SK-N-SH (cell line): ENCODE data around the gene FAM135A. TPM values are rescaled to one million over a fixed set of nuclear protein-coding genes. Genes with fewer than 3 reads are reported as not detected.

ENCODE experiments used
- CTCF ChIA-PET: fragments of 300-600, 350-600 bp; formaldehyde crosslinking; extraction: SDS; loops from one replicate; lab custom pipeline; 2021; lab: Yijun Ruan, JAX
- POLR2A ChIA-PET: fragments of 350-600 bp; sonication (Branson Sonifier 250); formaldehyde crosslinking; extraction: SDS; loops from one replicate; lab custom pipeline; 2020; ENCODE audit warnings: antibody characterized with exemption, inconsistent platforms; lab: Yijun Ruan, JAX
- DNase-seq: peaks from one replicate; pipeline ENCODE4 v3.0.0; 2012
- H2AFZ ChIP-seq: fragments of 200-600 bp; sonication (generic); 2 replicates; pipeline ENCODE4 v1.8.1; 2016; ENCODE audit warnings: antibody characterized with exemption, mild to moderate bottlenecking, low read depth
- H3F3A ChIP-seq: fragments of 200-600 bp; sonication (generic); replicated peaks from 2 replicates; pipeline ENCODE3; 2016; ENCODE audit warnings: antibody characterized with exemption, mild to moderate bottlenecking; ENCODE audit not compliant: insufficient read depth
- H3K27ac ChIP-seq, 2 experiments: fragments of 200-500 bp in 1 of 2; fragments of 200-600 bp in 1 of 2; sonication (Bioruptor generic) in 1 of 2; sonication (generic), shearing (Covaris generic) in 1 of 2; 2 replicates each; pipeline versions ENCODE4 v1.5.1 to v1.6.1; 2014 to 2016; ENCODE audit warnings: low read depth in 2 of 2, inconsistent platforms in 1 of 2, low read length in 1 of 2, mild to moderate bottlenecking in 1 of 2, mixed read lengths in 1 of 2
- H3K27me3 ChIP-seq: fragments of 200-600 bp; sonication (generic), shearing (Covaris generic); 2 replicates; pipeline ENCODE4 v1.6.1; 2016; ENCODE audit warnings: mixed run types; ENCODE audit not compliant: insufficient read depth
- H3K36me3 ChIP-seq, 2 experiments: fragments of 200-500 bp in 1 of 2; fragments of 200-600 bp in 1 of 2; sonication (Bioruptor generic) in 1 of 2; sonication (generic) in 1 of 2; replicated peaks in 1 of 2; 2 replicates each; pipeline versions ENCODE3 to v1.5.1; 2014 to 2016; ENCODE audit warnings: low read length in 1 of 2, mild to moderate bottlenecking in 1 of 2; ENCODE audit not compliant: insufficient read depth in 2 of 2, control insufficient read depth in 1 of 2
- H3K4me1 ChIP-seq, 2 experiments: fragments of 200-500 bp in 1 of 2; fragments of 200-600 bp in 1 of 2; sonication (Bioruptor generic) in 1 of 2; sonication (generic), shearing (Covaris generic) in 1 of 2; 2 replicates each; pipeline versions ENCODE4 v1.5.1 to v1.6.1; 2014 to 2016; ENCODE audit warnings: low read depth in 1 of 2, low read length in 1 of 2, mixed run types in 1 of 2; ENCODE audit not compliant: insufficient read depth in 2 of 2, control insufficient read depth in 1 of 2
- H3K4me2 ChIP-seq: fragments of 200-600 bp; sonication (generic), shearing (Covaris generic); 2 replicates; pipeline ENCODE4 v1.6.1; 2017; ENCODE audit warnings: mixed run types
- H3K4me3 ChIP-seq, 2 experiments: fragments of 200-500 bp in 1 of 2; fragments of 200-600 bp in 1 of 2; sonication (Bioruptor generic) in 1 of 2; sonication (generic), shearing (Covaris generic) in 1 of 2; 2 replicates each; pipeline versions ENCODE4 v1.5.1 to v1.8.1; 2014 to 2016; ENCODE audit warnings: low read depth in 2 of 2, inconsistent platforms in 1 of 2, low read length in 1 of 2, mild to moderate bottlenecking in 1 of 2, mixed read lengths in 1 of 2, moderate library complexity in 1 of 2
- H3K79me2 ChIP-seq: fragments of 200-600 bp; sonication (generic); 2 replicates; pipeline ENCODE4 v1.8.1; 2017; ENCODE audit warnings: mild to moderate bottlenecking; ENCODE audit not compliant: insufficient read depth
- H3K9ac ChIP-seq: fragments of 200-600 bp; sonication (generic); 2 replicates; pipeline ENCODE4 v1.6.1; 2017; ENCODE audit warnings: mixed run types
- H3K9me2 ChIP-seq: fragments of 200-600 bp; sonication (generic); 2 replicates; pipeline ENCODE4 v1.6.1; 2017; ENCODE audit warnings: mixed run types
- H3K9me3 ChIP-seq: fragments of 200-600 bp; sonication (generic); 2 replicates; pipeline ENCODE4 v1.6.1; 2017; ENCODE audit warnings: mixed run types, mild to moderate bottlenecking, moderate library complexity
- H4K20me1 ChIP-seq: fragments of 200-600 bp; sonication (generic); 2 replicates; pipeline ENCODE4 v1.6.1; 2017; ENCODE audit warnings: mild to moderate bottlenecking, mixed run types; ENCODE audit not compliant: insufficient read depth
- ELF1 ChIP-seq: IDR thresholded peaks from 2 replicates; pipeline ENCODE4 v1.4.0; 2012
- EP300 ChIP-seq, 2 experiments: IDR thresholded peaks; 2 replicates each; pipeline versions ENCODE4 v1.4.0 to v1.6.1; 2012; ENCODE audit warnings: borderline replicate concordance in 1 of 2, low read depth in 1 of 2, low read length in 1 of 2
- EZH2phosphoT487 ChIP-seq: fragments of 200-600 bp; sonication (generic); IDR thresholded peaks from 2 replicates; pipeline ENCODE4 v1.6.1; 2017; ENCODE audit warnings: low read depth, mixed run types, mild to moderate bottlenecking, antibody characterized with exemption, moderate library complexity, borderline replicate concordance
- FOSL2 ChIP-seq: IDR thresholded peaks from 2 replicates; pipeline ENCODE4 v1.4.0; 2012; ENCODE audit warnings: low read depth, mild to moderate bottlenecking, moderate library complexity, borderline replicate concordance
- FOXJ3 ChIP-seq: sonication (generic); formaldehyde crosslinking; IDR thresholded peaks from 2 replicates; pipeline ENCODE4 v1.5.1; 2020; ENCODE audit warnings: mild to moderate bottlenecking, missing genetic modification reagents
- FOXM1 ChIP-seq: IDR thresholded peaks from 2 replicates; pipeline ENCODE4 v1.4.0; 2012; ENCODE audit warnings: low read depth, mild to moderate bottlenecking
- MXI1 ChIP-seq: IDR thresholded peaks from 2 replicates; pipeline ENCODE4 v1.6.1; 2012; ENCODE audit warnings: mild to moderate bottlenecking, low read depth, low read length, improper control_type of control experiment
- RAD21 ChIP-seq: IDR thresholded peaks from 2 replicates; pipeline ENCODE4 v1.6.1; 2012; ENCODE audit warnings: mild to moderate bottlenecking, low read length
- RCOR1 ChIP-seq: fragments of 150-350 bp; IDR thresholded peaks from 2 replicates; pipeline ENCODE4 v1.6.1; 2017; ENCODE audit warnings: antibody characterized with exemption, low read length
- SIN3A ChIP-seq: IDR thresholded peaks from 2 replicates; pipeline ENCODE4 v1.6.1; 2012; ENCODE audit warnings: low read depth, mild to moderate bottlenecking, low read length, moderate library complexity, borderline replicate concordance
- TAF1 ChIP-seq: IDR thresholded peaks from 2 replicates; pipeline ENCODE4 v1.6.1; 2012; ENCODE audit warnings: low read depth, mild to moderate bottlenecking, low read length, moderate library complexity, borderline replicate concordance
- TCF12 ChIP-seq: IDR thresholded peaks from 2 replicates; pipeline ENCODE4 v1.4.0; 2012
- YY1 ChIP-seq: IDR thresholded peaks from 2 replicates; pipeline ENCODE4 v1.4.0; 2012; ENCODE audit warnings: low read depth, mild to moderate bottlenecking
- WGBS: methylation state at CpG from one replicate; pipeline ENCODE4 v1.1.6; 2017; ENCODE audit warnings: low lambda C conversion rate; 5-methylcytosine and 5-hydroxymethylcytosine counted together
- polyA plus RNA-seq, 3 experiments: library from polyadenylated mRNA; depleted of rRNA; stranded (reverse); fragments of >200 nt; gene quantifications; 2 replicates each; pipeline ENCODE4 v1.2.3, GENCODE V29; 2012
- TF ChIP-seq, protein P1 (sequence below): IDR thresholded peaks from 2 replicates; pipeline ENCODE4 v1.4.0; 2012; ENCODE audit warnings: low read depth, borderline replicate concordance
- TF ChIP-seq, protein P2 (sequence below): fragments of 150-350 bp; IDR thresholded peaks from 2 replicates; pipeline ENCODE4 v1.6.1; 2016; ENCODE audit warnings: mild to moderate bottlenecking, low read depth, low read length
- TF ChIP-seq, protein P3 (sequence below): fragments of 200-600 bp; sonication (generic); IDR thresholded peaks from 2 replicates; pipeline ENCODE4 v1.6.1; 2017; ENCODE audit warnings: antibody characterized with exemption, mild to moderate bottlenecking, moderate library complexity
- TF ChIP-seq, protein P4 (sequence below): IDR thresholded peaks from 2 replicates; pipeline ENCODE4 v1.4.0; 2012; ENCODE audit warnings: low read depth, borderline replicate concordance
- TF ChIP-seq, protein P5 (sequence below): fragments of 150-350 bp; IDR thresholded peaks from 2 replicates; pipeline ENCODE4 v1.6.1; 2017; ENCODE audit warnings: antibody characterized with exemption, low read length, low read depth, borderline replicate concordance
- TF ChIP-seq, protein P6 (sequence below): IDR thresholded peaks from 2 replicates; pipeline ENCODE4; 2012
- TF ChIP-seq, protein P7 (sequence below): IDR thresholded peaks from 2 replicates; pipeline ENCODE4 v1.4.0; 2012; ENCODE audit warnings: low read depth

Gene FAM135A
- polyA plus RNA-seq, 1 of the 3 experiments (the other 2 are of a cell fraction), result 2.6 TPM

DNA sequence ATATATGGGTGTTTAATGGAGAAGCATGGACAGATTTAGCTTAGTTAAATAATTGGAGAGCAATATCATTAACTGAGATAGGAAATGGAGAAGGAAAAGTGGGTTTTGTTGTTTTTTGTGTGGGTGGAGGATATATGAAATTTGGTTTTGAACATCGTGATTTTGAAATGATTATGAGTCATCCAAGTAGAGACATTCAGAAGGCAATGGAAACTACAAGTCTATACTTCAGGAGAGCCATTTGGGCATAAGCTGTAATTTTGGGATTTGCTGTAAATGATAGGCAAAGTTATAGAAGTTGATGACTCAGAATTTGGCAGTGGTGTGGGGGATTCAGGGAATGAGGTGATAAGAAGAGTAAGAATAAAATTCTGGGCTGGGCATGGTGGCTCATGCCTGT, 27.4 kb upstream of the FAM135A start:
- Histone ChIP-seq H4K20me1 (no peaks in the 10 kb centered on the region), H3F3A (no peaks in the 10 kb centered on the region), H3K4me1 (no peaks in the 10 kb centered on the region), H3K27ac (no peak overlapping the region), H3K9me2 (no peaks in the 10 kb centered on the region), H3K36me3 (no peaks in the 10 kb centered on the region), H3K4me2 (no peak overlapping the region), H3K27me3 (no peaks in the 10 kb centered on the region), H3K79me2 (no peaks in the 10 kb centered on the region)
- no peak for DNase-seq
- WGBS, result 9% methylated on average over 1 of the region's 1 CpG
- CTCF ChIA-PET, result interaction anchor here (0.9 kb wide), 1 partner anchor 15 kb away, joined by 3 read pairs; no protein-coding TSS in a partner anchor
- TF ChIP-seq FOSL2 (no peak), EP300 (IDR thresholded peaks at IDR 0.05; ENCODE audit: borderline replicate concordance in 1 of 2, low read depth in 1 of 2, low read length in 1 of 2) (no peak), MXI1 (no peak), FOXM1 (no peak), RCOR1 (no peak), ELF1 (no peak), TAF1 (no peak), FOXJ3 (CRISPR knock-in tag) (no peak)
- TF ChIP-seq, protein P1, sequence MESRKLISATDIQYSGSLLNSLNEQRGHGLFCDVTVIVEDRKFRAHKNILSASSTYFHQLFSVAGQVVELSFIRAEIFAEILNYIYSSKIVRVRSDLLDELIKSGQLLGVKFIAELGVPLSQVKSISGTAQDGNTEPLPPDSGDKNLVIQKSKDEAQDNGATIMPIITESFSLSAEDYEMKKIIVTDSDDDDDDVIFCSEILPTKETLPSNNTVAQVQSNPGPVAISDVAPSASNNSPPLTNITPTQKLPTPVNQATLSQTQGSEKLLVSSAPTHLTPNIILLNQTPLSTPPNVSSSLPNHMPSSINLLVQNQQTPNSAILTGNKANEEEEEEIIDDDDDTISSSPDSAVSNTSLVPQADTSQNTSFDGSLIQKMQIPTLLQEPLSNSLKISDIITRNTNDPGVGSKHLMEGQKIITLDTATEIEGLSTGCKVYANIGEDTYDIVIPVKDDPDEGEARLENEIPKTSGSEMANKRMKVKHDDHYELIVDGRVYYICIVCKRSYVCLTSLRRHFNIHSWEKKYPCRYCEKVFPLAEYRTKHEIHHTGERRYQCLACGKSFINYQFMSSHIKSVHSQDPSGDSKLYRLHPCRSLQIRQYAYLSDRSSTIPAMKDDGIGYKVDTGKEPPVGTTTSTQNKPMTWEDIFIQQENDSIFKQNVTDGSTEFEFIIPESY, result no peak
- TF ChIP-seq, protein P2, sequence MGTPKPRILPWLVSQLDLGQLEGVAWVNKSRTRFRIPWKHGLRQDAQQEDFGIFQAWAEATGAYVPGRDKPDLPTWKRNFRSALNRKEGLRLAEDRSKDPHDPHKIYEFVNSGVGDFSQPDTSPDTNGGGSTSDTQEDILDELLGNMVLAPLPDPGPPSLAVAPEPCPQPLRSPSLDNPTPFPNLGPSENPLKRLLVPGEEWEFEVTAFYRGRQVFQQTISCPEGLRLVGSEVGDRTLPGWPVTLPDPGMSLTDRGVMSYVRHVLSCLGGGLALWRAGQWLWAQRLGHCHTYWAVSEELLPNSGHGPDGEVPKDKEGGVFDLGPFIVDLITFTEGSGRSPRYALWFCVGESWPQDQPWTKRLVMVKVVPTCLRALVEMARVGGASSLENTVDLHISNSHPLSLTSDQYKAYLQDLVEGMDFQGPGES, result no peak
- TF ChIP-seq, all 33 proteins: peak for 0
- Histone ChIP-seq H3K9me3 (no peaks in the 10 kb centered on the region), H3K4me3 (no peak overlapping the region), H3K9ac (no peak overlapping the region), H2AFZ (no peak overlapping the region)
- POLR2A ChIA-PET, result no interaction called here

DNA sequence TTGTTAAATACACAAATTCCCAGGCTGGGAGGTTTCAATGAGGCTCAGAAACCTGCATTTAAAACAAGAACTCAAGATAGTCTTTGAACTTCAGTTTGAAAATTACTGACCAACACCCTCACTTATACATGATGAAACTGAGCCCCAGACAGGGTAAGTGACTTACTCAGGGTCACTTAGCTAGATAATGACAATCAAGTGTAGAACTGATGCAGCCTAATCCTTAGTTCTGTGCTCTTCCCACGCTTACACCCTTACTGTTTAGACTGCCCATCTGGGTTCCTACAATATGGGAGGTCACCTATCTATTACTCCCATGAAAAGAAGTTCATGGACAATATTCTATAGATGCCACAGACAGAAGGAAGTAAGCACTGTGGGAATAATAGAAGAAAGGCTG, 24.5 kb upstream of the FAM135A start:
- Histone ChIP-seq H3K27ac (no peak overlapping the region), H3K9ac (no peak overlapping the region), H2AFZ (no peak overlapping the region), H4K20me1 (no peaks in the 10 kb centered on the region), H3K4me2 (no peak overlapping the region), H3K9me3 (no peaks in the 10 kb centered on the region), H3K27me3 (no peaks in the 10 kb centered on the region), H3K4me3 (no peak overlapping the region), H3K79me2 (no peaks in the 10 kb centered on the region), H3K36me3 (no peaks in the 10 kb centered on the region), H3K4me1 (no peaks in the 10 kb centered on the region), H3K9me2 (no peaks in the 10 kb centered on the region), H3F3A (no peaks in the 10 kb centered on the region)
- DNase-seq, result no peak
- POLR2A ChIA-PET, result no interaction called here
- 8% methylated on average over 1 of the region's 1 CpG for WGBS
- CTCF ChIA-PET, result interaction anchor here (1.0 to 5.1 kb wide), 5 partner anchors 10 to 298 kb away, joined by 3 to 26 read pairs (median 3); no protein-coding TSS in a partner anchor
- TF ChIP-seq, protein P3, sequence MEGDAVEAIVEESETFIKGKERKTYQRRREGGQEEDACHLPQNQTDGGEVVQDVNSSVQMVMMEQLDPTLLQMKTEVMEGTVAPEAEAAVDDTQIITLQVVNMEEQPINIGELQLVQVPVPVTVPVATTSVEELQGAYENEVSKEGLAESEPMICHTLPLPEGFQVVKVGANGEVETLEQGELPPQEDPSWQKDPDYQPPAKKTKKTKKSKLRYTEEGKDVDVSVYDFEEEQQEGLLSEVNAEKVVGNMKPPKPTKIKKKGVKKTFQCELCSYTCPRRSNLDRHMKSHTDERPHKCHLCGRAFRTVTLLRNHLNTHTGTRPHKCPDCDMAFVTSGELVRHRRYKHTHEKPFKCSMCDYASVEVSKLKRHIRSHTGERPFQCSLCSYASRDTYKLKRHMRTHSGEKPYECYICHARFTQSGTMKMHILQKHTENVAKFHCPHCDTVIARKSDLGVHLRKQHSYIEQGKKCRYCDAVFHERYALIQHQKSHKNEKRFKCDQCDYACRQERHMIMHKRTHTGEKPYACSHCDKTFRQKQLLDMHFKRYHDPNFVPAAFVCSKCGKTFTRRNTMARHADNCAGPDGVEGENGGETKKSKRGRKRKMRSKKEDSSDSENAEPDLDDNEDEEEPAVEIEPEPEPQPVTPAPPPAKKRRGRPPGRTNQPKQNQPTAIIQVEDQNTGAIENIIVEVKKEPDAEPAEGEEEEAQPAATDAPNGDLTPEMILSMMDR, result no peak
- TF ChIP-seq EP300 (IDR thresholded peaks at IDR 0.05; ENCODE audit: borderline replicate concordance in 1 of 2, low read depth in 1 of 2, low read length in 1 of 2) (no peak), RCOR1 (no peak), EZH2phosphoT487 (no peak), TCF12 (no peak), YY1 (no peak), SIN3A (no peak), RAD21 (no peak), FOSL2 (no peak), FOXJ3 (CRISPR knock-in tag) (no peak)
- TF ChIP-seq, protein P4, sequence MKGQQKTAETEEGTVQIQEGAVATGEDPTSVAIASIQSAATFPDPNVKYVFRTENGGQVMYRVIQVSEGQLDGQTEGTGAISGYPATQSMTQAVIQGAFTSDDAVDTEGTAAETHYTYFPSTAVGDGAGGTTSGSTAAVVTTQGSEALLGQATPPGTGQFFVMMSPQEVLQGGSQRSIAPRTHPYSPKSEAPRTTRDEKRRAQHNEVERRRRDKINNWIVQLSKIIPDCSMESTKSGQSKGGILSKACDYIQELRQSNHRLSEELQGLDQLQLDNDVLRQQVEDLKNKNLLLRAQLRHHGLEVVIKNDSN, result no peak
- TF ChIP-seq, protein P5, sequence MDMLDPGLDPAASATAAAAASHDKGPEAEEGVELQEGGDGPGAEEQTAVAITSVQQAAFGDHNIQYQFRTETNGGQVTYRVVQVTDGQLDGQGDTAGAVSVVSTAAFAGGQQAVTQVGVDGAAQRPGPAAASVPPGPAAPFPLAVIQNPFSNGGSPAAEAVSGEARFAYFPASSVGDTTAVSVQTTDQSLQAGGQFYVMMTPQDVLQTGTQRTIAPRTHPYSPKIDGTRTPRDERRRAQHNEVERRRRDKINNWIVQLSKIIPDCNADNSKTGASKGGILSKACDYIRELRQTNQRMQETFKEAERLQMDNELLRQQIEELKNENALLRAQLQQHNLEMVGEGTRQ, result no peak
- TF ChIP-seq, protein P6, sequence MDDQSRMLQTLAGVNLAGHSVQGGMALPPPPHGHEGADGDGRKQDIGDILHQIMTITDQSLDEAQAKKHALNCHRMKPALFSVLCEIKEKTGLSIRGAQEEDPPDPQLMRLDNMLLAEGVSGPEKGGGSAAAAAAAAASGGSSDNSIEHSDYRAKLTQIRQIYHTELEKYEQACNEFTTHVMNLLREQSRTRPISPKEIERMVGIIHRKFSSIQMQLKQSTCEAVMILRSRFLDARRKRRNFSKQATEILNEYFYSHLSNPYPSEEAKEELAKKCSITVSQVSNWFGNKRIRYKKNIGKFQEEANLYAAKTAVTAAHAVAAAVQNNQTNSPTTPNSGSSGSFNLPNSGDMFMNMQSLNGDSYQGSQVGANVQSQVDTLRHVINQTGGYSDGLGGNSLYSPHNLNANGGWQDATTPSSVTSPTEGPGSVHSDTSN, result no peak
- TF ChIP-seq, protein P7, sequence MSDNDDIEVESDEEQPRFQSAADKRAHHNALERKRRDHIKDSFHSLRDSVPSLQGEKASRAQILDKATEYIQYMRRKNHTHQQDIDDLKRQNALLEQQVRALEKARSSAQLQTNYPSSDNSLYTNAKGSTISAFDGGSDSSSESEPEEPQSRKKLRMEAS, result no peak
